Upper lobe of left lung (tissue), 4 donors: ENCODE measurements around the gene EDN2.

Experiments
- EP300 ChIP-seq, 4 donors: sonication (generic); formaldehyde crosslinking; IDR thresholded peaks; one replicate each; pipeline ENCODE4 v1.5.1; 2017; ENCODE audit warnings: antibody characterized with exemption in 4 of 4, control low read depth in 2 of 4
- TF ChIP-seq, protein P1 (sequence below), 6 experiments: fragments of 450-650 bp in 4 of 6; fragments of 200-600 bp in 2 of 6; sonication (generic) in 2 of 6; IDR thresholded peaks; one replicate each; pipeline ENCODE4 v1.5.1; 2016 to 2019; ENCODE audit warnings: antibody characterized with exemption in 6 of 6

DNA sequence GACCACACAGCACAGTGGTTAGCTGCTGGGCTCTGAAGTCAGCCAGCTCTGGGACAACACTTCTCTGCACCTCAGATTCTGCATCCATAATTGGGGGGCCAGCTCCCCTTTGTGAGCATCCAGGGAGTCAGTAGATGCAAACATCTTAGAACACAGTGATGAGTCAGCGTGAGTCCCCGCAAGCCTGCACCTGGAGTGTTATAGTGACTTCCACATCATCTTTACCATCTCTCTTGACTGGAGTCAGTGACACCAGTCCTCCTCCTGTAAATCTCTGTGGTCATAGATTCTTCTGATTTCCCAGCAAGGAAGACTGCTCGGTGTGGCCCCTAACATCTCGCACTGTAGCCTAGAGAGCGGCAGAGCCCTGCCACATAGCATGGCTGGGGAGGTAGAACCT, 13.9 kb upstream of the EDN2 start:
- no peak for TF ChIP-seq EP300 (IDR thresholded peaks at IDR 0.05)
- TF ChIP-seq, protein P1, sequence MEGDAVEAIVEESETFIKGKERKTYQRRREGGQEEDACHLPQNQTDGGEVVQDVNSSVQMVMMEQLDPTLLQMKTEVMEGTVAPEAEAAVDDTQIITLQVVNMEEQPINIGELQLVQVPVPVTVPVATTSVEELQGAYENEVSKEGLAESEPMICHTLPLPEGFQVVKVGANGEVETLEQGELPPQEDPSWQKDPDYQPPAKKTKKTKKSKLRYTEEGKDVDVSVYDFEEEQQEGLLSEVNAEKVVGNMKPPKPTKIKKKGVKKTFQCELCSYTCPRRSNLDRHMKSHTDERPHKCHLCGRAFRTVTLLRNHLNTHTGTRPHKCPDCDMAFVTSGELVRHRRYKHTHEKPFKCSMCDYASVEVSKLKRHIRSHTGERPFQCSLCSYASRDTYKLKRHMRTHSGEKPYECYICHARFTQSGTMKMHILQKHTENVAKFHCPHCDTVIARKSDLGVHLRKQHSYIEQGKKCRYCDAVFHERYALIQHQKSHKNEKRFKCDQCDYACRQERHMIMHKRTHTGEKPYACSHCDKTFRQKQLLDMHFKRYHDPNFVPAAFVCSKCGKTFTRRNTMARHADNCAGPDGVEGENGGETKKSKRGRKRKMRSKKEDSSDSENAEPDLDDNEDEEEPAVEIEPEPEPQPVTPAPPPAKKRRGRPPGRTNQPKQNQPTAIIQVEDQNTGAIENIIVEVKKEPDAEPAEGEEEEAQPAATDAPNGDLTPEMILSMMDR (IDR thresholded peaks at IDR 0.05) = no peak
